DOHH2 (cell line): ENCODE results near the gene FUS.

Experiments
- H3F3A ChIP-seq: fragments of 200-600 bp; sonication (generic), shearing (Covaris generic); 2 replicates; pipeline ENCODE4 v1.6.0; 2016; ENCODE audit warnings: antibody characterized with exemption, mild to moderate bottlenecking; ENCODE audit not compliant: control insufficient read depth, insufficient read depth
- H3K27ac ChIP-seq: fragments of 200-600 bp; sonication (generic); 2 replicates; pipeline ENCODE4 v1.5.1; 2014; ENCODE audit warnings: low read depth, mild to moderate bottlenecking, low read length, moderate library complexity
- H3K27me3 ChIP-seq: fragments of 200-600 bp; sonication (generic); 2 replicates; pipeline ENCODE4 v1.6.1; 2014; ENCODE audit warnings: mild to moderate bottlenecking, low read length, mixed read lengths; ENCODE audit not compliant: control insufficient read depth
- H3K36me3 ChIP-seq: fragments of 200-600 bp; sonication (generic); 2 replicates; pipeline ENCODE4 v1.6.1; 2014; ENCODE audit warnings: mild to moderate bottlenecking, low read length, moderate library complexity, mixed read lengths; ENCODE audit not compliant: control insufficient read depth
- H3K4me1 ChIP-seq: fragments of 200-600 bp; sonication (generic); 2 replicates; pipeline ENCODE4 v1.6.1; 2014; ENCODE audit warnings: mild to moderate bottlenecking, low read length, mixed read lengths; ENCODE audit not compliant: control insufficient read depth
- H3K4me2 ChIP-seq: fragments of 200-600 bp; sonication (generic); 2 replicates; pipeline ENCODE4 v1.6.0; 2014; ENCODE audit warnings: mild to moderate bottlenecking, low read length, moderate library complexity
- H3K4me3 ChIP-seq: fragments of 200-600 bp; sonication (generic); 2 replicates; pipeline ENCODE4 v1.5.1; 2014; ENCODE audit warnings: mild to moderate bottlenecking, low read length, mixed read lengths
- H3K79me2 ChIP-seq: fragments of 200-600 bp; sonication (generic); 2 replicates; pipeline ENCODE4 v1.6.1; 2014; ENCODE audit warnings: mild to moderate bottlenecking, low read length, mixed read lengths; ENCODE audit not compliant: control insufficient read depth
- H3K9me2 ChIP-seq: fragments of 200-600 bp; sonication (generic); replicated peaks from 2 replicates; pipeline ENCODE4 v1.6.1; 2014; ENCODE audit warnings: mild to moderate bottlenecking, low read length, mixed read lengths; ENCODE audit not compliant: control insufficient read depth
- H3K9me3 ChIP-seq: fragments of 200-600 bp; sonication (generic); 2 replicates; pipeline ENCODE4 v1.6.1; 2014; ENCODE audit warnings: antibody characterized with exemption, low read length, mixed read lengths; ENCODE audit not compliant: control insufficient read depth, insufficient read depth
- H4K20me1 ChIP-seq: fragments of 200-600 bp; sonication (generic); 2 replicates; pipeline ENCODE4 v1.6.0; 2014; ENCODE audit warnings: low read depth, mild to moderate bottlenecking, antibody characterized with exemption, low read length, moderate library complexity; ENCODE audit not compliant: control insufficient read depth, insufficient read depth
- EZH2phosphoT487 ChIP-seq: fragments of 200-600 bp; sonication (generic); IDR thresholded peaks from 2 replicates; pipeline ENCODE4 v1.6.1; 2017; ENCODE audit warnings: borderline replicate concordance, mild to moderate bottlenecking, antibody characterized with exemption, low read length, moderate library complexity, mixed read lengths
- TF ChIP-seq, protein P1 (sequence below): fragments of 200-600 bp; sonication (generic); IDR thresholded peaks from one replicate; pipeline ENCODE4 v1.5.1; 2014; ENCODE audit warnings: antibody characterized with exemption, mild to moderate bottlenecking, low read depth, low read length; ENCODE audit not compliant: poor library complexity, severe bottlenecking

The FUS gene

DNA sequence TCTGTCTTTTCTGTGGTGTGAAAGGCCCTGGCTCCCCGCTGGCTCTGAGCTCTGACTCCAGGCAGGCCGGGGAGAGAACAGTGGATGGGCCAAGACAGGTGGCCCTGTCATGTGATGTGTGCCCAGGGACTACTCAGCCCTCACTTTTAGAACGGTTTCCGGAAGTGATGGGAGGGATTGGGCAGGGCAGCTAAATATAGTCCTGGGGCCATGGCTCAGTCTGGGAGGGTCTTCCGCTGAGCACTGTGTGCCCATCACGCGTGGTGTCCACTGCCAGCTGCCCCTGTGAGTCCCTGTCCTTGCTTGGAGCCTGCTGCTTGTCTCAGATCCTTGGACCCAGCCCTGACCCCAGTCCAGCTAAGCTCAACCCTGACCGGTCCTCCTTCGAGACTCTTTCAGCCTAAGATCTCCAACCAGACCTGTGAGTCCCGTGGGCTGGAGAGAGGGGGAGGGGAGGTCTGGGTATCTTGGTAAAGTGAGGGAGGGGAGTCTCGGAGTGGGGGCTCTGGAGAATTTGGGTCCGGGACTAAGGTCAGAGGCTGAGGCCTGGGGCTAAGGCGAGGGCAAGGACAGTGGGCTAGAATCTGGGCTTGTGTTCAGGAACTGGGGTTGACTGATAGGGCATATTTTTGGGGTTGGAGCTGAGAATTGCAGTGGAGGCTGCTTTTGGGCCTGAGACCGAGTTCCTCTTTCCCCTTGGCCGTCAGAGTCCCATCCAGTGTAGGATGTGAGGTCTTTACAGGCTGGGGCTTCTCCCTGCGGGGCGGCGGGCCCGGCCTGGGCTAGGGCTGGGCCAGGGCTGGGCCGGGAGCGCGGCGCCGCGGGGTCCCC is 34.2 kb downstream of the FUS start, which contains the start of gene TRIM72:
TSS of gene TRIM72 (plus strand) at position 243 of the 831 bp plus-strand sequence. CDS start 620 bp downstream, outside the sequence.
- Histone ChIP-seq H3K9me3 (no peaks in the 10 kb centered on the region), H3K27ac (no peak within 1 kb of the TSS), H3K4me2 (no peak within 1 kb of the TSS), H3K4me1 (no peaks in the 10 kb centered on the region), H3K9me2 (no peaks in the 10 kb centered on the region), H3K79me2 (no peaks in the 10 kb centered on the region), H3K4me3 (no peak within 1 kb of the TSS), H3F3A (no peaks in the 10 kb centered on the region), H3K27me3 (peaks cover 37% of the 10 kb centered on the region), H3K36me3 (no peaks in the 10 kb centered on the region), H4K20me1 (no peaks in the 10 kb centered on the region; the same call in 1 of the 2 replicates)
- TF ChIP-seq, protein P1, sequence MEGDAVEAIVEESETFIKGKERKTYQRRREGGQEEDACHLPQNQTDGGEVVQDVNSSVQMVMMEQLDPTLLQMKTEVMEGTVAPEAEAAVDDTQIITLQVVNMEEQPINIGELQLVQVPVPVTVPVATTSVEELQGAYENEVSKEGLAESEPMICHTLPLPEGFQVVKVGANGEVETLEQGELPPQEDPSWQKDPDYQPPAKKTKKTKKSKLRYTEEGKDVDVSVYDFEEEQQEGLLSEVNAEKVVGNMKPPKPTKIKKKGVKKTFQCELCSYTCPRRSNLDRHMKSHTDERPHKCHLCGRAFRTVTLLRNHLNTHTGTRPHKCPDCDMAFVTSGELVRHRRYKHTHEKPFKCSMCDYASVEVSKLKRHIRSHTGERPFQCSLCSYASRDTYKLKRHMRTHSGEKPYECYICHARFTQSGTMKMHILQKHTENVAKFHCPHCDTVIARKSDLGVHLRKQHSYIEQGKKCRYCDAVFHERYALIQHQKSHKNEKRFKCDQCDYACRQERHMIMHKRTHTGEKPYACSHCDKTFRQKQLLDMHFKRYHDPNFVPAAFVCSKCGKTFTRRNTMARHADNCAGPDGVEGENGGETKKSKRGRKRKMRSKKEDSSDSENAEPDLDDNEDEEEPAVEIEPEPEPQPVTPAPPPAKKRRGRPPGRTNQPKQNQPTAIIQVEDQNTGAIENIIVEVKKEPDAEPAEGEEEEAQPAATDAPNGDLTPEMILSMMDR: no peak
- no peak for TF ChIP-seq EZH2phosphoT487

DNA sequence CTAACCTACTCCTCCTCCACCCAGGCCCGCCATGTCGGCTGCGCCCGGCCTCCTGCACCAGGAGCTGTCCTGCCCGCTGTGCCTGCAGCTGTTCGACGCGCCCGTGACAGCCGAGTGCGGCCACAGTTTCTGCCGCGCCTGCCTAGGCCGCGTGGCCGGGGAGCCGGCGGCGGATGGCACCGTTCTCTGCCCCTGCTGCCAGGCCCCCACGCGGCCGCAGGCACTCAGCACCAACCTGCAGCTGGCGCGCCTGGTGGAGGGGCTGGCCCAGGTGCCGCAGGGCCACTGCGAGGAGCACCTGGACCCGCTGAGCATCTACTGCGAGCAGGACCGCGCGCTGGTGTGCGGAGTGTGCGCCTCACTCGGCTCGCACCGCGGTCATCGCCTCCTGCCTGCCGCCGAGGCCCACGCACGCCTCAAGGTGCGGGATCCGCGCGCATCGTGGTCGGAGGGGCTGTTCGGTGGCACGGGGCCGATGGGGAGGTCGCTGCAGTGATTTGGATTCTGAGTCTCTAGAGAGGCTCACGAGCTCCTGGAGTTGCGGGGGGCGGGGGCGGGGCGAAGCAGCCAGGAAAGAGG is 34.9 kb downstream of the FUS start:
- H3K9me3 ChIP-seq: no peaks in the 10 kb centered on the region

DNA sequence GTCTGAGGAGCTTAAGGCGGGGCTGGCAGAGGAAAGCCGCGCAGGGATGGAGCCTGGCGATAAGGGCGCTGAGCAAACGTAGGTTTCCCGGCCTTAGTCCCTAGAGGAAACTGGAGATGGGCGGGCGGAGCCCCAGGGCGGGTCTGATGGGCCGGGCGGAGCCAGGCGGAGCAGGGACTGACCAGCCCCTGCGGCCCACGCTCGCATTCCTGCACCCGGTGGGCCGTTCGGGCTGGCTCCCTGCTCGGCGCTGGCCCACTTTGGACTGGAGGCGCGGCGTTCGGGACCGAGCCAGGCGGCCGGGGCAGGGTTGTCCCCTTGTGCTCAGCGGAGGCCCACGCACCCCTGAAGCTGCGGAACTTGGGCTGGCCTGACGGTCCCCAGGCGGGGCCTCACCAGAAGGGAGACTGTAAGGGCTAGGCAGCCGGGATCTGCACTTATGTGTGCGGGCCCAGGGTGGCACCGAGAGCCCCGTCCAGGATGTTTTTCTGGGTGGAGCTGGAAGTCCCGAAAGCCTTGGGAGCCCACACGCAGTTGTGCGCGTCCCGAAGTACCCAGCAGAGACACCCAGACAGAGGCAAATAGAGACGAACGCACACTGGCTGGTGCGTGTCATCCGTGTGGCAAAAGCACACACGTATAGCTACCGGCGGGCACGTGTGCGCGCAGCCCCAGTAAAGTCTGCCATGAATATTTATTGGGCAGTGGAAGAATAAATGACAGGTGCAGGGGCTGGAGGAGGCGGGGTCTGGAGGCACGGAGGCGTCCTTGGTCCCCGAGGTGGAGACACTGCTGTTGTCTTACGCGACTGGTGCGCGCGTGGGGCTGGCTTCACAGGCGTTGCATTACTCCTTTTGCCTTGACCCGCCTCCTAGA is 35.6 kb downstream of the FUS start:
- H3F3A ChIP-seq: no peaks in the 10 kb centered on the region
- H3K9me2 ChIP-seq: no peaks in the 10 kb centered on the region
- H3K27ac ChIP-seq: no peak overlapping the region
- no peaks in the 10 kb centered on the region; the same call in 1 of the 2 replicates for H4K20me1 ChIP-seq
- H3K4me2 ChIP-seq: no peak overlapping the region
- H3K4me3 ChIP-seq: no peak overlapping the region
- no peaks in the 10 kb centered on the region for H3K4me1 ChIP-seq
- peaks cover 37% of the 10 kb centered on the region for H3K27me3 ChIP-seq
- H3K36me3 ChIP-seq: no peaks in the 10 kb centered on the region
- no peaks in the 10 kb centered on the region for H3K79me2 ChIP-seq
- no peaks in the 10 kb centered on the region for H3K9me3 ChIP-seq
- TF ChIP-seq, protein P1: no peak
- no peak for TF ChIP-seq EZH2phosphoT487

More for the DNA sequence above, 34.9 kb downstream of the FUS start:
- no peaks in the 10 kb centered on the region for H3K9me2 ChIP-seq
- H4K20me1 ChIP-seq: no peaks in the 10 kb centered on the region; the same call in 1 of the 2 replicates
- no peak overlapping the region for H3K4me2 ChIP-seq
- no peak for TF ChIP-seq EZH2phosphoT487
- no peak overlapping the region for H3K4me3 ChIP-seq
- no peaks in the 10 kb centered on the region for H3K79me2 ChIP-seq
- H3K36me3 ChIP-seq: no peaks in the 10 kb centered on the region
- H3K4me1 ChIP-seq: no peaks in the 10 kb centered on the region
- H3F3A ChIP-seq: no peaks in the 10 kb centered on the region
- H3K27ac ChIP-seq: no peak overlapping the region
- H3K27me3 ChIP-seq: peaks cover 37% of the 10 kb centered on the region
